ENCODE results near the gene CCL17. TPM values are rescaled to one million over a fixed set of nuclear protein-coding genes. Genes with fewer than 3 reads are reported as not detected.
"Not testable (repeated sequence)": the region's sequence is repeated elsewhere in the genome, so short reads cannot be mapped to it uniquely, and the experiment has no call there.

The CCL17 gene
- total RNA-seq, 2 donors from 2014 or later = not detected

DNA sequence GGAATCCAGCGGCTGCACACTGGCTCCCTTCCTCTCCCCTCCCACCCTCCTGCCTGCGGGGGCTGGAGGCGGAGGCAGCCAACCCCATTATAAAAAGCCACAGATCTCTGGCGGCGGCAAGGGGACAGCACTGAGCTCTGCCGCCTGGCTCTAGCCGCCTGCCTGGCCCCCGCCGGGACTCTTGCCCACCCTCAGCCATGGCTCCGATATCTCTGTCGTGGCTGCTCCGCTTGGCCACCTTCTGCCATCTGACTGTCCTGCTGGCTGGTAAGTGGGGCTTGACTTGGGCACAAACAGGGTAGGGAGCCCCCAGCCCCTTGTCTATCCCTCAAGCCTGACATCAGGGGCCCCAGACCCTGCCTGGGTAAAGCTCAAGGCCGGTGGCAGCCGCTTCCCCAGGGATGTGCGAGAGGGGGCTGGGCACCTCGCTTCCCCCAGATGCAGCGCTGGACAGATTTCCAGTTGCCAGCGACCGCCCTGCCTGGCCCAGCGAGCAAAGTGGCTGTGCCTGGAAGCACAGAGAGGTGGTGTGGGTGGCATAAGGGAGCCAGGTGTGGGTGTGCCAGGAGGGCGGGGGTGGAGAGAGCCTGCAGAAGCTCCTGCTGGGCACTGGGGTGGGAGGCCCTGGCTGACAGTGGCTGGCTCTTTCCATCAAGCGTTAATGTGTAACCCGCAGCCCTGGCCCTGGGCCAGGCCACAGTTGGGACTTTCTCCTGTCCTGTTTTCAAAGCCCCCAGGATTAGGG lies 32.0 kb upstream of the CCL17 start, which contains the start of gene CX3CL1:
Gene CX3CL1 (plus strand): TSS at position 119 of the 745 bp plus-strand sequence. CDS start 79 bp downstream, at position 198.
- Mint-ChIP-seq H3K27ac (no peak within 1 kb of the TSS), H3K4me1 (peaks cover 4% of the 10 kb centered on the region), H3K36me3 (ENCODE audit: low read depth) (peaks cover 2% of the 10 kb centered on the region), H3K27me3 (peaks cover 16% of the 10 kb centered on the region), H3K4me3 (no peak within 1 kb of the TSS)
- DNase-seq (no peak), ATAC-seq (no peak)
- no peaks in the 10 kb centered on the region for H3K9me3 ChIP-seq (ENCODE audit: control insufficient read depth, low read length, poor library complexity, severe bottlenecking)

DNA sequence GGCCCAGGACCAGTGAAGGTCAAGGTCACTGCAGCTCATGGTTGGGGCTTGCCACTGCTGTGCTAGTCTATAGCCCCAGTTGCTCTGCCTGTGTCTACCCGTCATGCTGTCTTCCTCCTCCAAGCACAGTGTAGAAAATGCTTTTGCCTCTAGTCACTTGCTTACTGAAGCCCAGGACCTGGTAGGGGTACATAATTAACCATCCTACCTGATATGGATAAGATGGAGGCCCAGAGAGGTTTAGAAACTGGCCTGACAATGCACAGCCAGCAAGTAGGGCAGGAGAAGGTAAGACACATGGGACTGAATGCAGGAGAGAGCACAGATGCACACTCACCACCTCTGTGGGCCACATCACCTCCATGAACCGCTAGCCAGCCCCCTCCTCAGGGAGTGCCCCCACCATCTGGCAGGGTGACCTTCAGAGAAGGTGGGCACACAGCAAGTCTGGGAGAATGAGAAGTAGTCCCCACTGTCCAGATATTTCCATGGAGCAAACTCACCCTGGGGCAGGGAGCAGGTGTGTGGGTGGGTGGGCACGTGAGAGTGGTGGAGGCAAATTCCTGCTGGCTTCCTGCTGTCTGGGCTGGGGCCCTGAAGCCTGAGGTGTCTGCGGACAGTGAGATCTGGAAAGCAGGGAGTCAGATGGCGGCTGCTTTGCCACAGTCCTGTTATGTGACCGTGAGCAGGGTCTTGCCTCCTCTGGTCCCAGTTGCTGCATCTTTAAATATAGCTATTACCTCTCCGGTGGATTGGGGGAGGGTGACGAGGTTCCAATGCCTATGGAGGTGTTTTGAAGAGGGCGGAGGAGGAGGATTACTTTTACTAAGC lies 31.2 kb upstream of the CCL17 start:
- H3K36me3 Mint-ChIP-seq (ENCODE audit: low read depth) = peaks cover 2% of the 10 kb centered on the region
- peaks cover 9% of the 10 kb centered on the region for H3K4me1 Mint-ChIP-seq
- no peaks in the 10 kb centered on the region for H3K9me3 ChIP-seq (ENCODE audit: control insufficient read depth, low read length, poor library complexity, severe bottlenecking)
- peaks cover 16% of the 10 kb centered on the region for H3K27me3 Mint-ChIP-seq
- DNase-seq (no peak), ATAC-seq (no peak)
- H3K27ac Mint-ChIP-seq = no peak overlapping the region
- H3K4me3 Mint-ChIP-seq = no peak overlapping the region

DNA sequence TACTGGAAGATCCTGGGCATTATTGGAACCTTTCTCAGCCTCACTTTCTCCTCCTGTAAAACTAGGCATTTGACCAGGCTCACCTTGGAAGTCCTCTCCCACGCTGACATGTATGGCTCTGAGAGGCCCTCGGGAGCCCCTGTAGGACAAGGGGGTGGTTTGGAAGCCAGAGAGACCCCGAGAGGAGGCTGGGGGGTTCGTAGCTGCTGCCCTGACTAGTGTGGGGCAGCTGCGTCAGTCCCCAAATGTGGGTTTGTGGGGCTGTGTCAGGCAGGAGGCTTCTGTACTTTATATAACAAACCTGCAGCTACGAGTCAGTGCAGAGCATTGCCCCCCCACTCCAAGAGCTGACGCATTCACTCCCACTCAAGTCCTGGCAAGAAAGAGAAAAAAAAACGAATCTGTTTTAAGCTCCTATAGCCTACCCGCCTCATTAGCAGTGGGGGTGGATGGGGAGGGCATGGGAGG lies 30.5 kb upstream of the CCL17 start:
- H3K4me3 Mint-ChIP-seq = no peak overlapping the region
- no peaks in the 10 kb centered on the region for H3K36me3 Mint-ChIP-seq (ENCODE audit: low read depth)
- DNase-seq (no peak), ATAC-seq (no peak)
- H3K27me3 Mint-ChIP-seq = peaks cover 16% of the 10 kb centered on the region
- no peaks in the 10 kb centered on the region for H3K9me3 ChIP-seq (ENCODE audit: control insufficient read depth, low read length, poor library complexity, severe bottlenecking)
- peaks cover 9% of the 10 kb centered on the region for H3K4me1 Mint-ChIP-seq
- H3K27ac Mint-ChIP-seq = no peak overlapping the region

DNA sequence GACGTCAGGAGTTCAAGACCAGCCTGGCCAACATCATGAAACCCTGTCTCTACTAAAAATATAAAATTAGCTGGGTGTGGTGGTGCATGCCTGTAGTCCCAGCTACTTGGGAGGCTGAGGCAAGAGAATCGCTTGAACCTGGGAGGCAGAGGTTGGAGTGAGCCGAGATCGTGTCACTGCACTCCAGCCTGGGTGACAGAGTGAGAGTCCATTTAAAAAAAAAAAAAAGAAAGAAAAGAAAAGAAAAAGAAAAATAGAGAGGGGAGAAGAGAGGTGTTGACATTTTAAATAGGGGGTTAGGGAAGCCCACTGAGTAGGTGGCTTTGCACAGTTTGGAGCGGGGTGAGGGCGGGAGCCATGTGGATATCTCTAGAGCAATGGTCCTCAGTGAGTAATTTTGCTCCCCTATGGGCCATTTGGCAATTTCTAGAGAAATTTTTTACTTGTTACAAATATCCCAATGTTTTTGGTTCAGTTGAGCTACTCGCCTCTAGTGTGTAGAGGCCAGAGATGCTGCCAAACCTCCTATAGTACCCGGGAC lies 29.6 kb upstream of the CCL17 start:
- H3K9me3 ChIP-seq (ENCODE audit: control insufficient read depth, low read length, poor library complexity, severe bottlenecking); H3K27ac Mint-ChIP-seq; H3K4me3 Mint-ChIP-seq; ATAC-seq; DNase-seq; H3K36me3 Mint-ChIP-seq (ENCODE audit: low read depth); H3K4me1 Mint-ChIP-seq: not testable (repeated sequence)
- H3K27me3 Mint-ChIP-seq = peaks cover 11% of the 10 kb centered on the region

DNA sequence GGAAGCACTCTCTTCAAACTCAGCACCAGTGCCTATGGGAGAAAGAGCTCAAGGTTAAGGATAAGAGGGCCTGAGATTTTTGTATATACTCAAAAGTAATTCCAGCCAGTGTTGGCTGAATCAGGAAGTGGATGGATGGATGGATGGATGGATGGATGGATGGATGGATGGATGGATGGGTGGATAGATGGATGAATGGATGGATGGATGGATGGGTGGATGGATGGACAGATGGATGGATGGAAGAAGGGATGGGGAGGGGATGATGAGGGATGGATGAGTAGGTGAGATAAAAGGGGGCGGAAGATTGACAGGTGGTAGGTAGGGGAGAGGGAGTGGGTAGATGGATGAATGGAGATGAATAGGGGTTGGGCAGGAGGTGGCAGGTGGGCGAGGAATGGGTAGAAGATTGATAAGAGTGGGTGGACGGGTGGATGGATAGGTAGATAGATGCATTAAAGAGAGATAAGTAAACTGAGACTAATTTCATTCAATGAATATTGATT lies 28.2 kb upstream of the CCL17 start:
- peaks cover 11% of the 10 kb centered on the region for H3K27me3 Mint-ChIP-seq
- H3K4me1 Mint-ChIP-seq = peaks cover 9% of the 10 kb centered on the region
- DNase-seq (no peak), ATAC-seq (no peak)
- H3K9me3 ChIP-seq (ENCODE audit: control insufficient read depth, low read length, poor library complexity, severe bottlenecking) = no peaks in the 10 kb centered on the region
- H3K27ac Mint-ChIP-seq = no peak overlapping the region
- H3K4me3 Mint-ChIP-seq = no peak overlapping the region
- H3K36me3 Mint-ChIP-seq (ENCODE audit: low read depth) = no peaks in the 10 kb centered on the region

DNA sequence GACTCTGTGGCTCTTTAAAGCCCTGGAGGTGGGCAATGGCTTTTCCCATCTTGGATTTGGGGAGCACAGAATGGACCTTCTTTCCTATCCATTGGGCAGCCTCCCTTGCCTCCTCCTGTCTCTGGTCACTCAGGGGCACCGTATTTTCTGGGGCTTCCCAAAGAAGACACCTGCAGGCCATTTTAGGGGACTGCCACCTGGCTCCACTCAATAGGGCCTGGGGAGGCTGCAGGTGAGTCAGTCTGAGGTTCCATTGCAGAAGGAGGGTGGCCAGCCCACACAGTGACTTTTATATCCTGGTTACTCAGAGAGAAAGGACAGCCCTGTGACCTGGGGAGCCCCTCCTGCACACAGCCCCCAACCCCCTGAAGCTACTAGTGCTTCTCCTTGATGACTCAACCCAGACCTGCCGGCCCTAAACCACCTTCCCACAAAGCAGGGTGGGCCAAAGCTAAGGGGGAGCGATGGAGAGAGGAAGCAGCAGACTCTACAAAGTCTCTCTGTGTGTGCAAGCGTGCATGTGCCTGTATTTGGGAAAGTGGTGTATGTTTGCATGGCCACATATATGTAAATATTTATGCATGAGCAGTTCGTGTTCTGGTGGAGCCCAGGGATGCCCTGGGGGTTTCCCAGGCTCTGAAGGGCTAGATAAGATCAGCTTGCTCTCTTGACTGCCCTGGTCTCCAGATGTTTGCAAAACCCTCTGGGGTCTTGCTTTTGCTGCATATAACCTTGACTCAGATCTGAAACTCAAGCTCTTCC lies 27.3 kb upstream of the CCL17 start:
- H3K9me3 ChIP-seq (ENCODE audit: control insufficient read depth, low read length, poor library complexity, severe bottlenecking) = no peaks in the 10 kb centered on the region
- peak; percentile 36 for ATAC-seq
- H3K36me3 Mint-ChIP-seq (ENCODE audit: low read depth) = no peaks in the 10 kb centered on the region
- H3K4me1 Mint-ChIP-seq = peaks cover 9% of the 10 kb centered on the region
- no peak overlapping the region for H3K4me3 Mint-ChIP-seq
- H3K27ac Mint-ChIP-seq = peak overlapping the region; percentile 75
- H3K27me3 Mint-ChIP-seq = peaks cover 11% of the 10 kb centered on the region
- no peak for DNase-seq

DNA sequence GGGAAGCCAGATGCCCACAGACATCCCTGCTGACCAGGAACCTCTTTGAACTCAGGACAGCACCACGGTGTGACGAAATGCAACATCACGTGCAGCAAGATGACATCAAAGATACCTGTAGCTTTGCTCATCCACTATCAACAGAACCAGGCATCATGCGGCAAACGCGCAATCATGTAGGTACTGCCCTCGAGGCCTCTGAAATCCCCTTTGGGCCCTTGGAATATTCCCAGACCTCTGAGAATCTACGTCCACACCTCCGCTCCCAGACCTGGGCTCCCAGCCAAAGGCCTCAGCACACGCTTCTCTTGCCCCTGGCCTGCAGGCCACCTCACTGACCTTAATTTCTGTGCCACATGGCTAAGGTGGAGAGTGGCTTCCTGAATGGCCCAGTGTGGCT lies 25.0 kb upstream of the CCL17 start:
- ATAC-seq (no peak), DNase-seq (no peak)
- Mint-ChIP-seq H3K27ac (no peak overlapping the region), H3K36me3 (ENCODE audit: low read depth) (no peaks in the 10 kb centered on the region), H3K4me1 (peaks cover 9% of the 10 kb centered on the region), H3K4me3 (no peak overlapping the region), H3K27me3 (no peaks in the 10 kb centered on the region)
- no peaks in the 10 kb centered on the region for H3K9me3 ChIP-seq (ENCODE audit: control insufficient read depth, low read length, poor library complexity, severe bottlenecking)

DNA sequence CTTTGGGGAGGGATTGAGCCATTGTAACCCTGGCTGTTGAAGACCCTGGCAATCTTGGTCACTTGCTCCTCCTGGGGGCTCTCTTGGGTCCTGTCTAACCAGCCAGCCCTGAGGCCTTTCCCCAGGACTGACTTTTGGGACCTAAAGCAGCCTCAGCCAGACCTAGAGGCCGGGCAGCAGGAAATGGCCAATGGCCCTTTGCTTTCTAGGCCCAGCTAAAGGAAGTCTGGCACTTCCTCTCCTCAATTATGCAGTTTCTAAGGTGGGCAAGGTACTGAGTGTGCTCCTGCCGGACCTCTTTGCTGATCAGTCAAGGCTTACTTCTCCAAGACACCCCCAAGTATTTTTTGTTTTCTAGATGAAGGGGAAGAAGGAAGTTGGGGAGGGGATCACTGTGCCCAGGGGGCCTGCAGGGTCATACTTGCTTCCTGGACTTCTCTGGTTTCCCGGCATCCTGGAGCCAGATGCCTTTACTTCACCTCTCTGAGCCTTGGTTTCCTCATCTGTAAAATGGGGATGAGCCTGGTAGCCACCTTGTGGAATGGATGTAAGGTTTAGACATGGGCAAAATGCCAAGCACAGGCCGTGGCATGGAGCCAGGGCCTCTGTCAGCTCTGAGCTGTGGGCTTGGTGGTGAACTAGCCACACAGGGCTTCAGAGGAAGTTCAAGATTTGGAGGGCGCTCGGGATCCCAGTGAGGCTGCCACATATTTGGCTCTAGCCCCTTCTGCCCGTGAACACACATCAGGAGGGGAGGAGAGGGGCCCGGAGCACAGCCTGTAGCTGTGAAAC lies 23.7 kb upstream of the CCL17 start:
- H3K27ac Mint-ChIP-seq = peak overlapping the region; percentile 24
- peak in 1 of 3 donors; percentile 11 for DNase-seq
- peak; percentile 36 for ATAC-seq

DNA sequence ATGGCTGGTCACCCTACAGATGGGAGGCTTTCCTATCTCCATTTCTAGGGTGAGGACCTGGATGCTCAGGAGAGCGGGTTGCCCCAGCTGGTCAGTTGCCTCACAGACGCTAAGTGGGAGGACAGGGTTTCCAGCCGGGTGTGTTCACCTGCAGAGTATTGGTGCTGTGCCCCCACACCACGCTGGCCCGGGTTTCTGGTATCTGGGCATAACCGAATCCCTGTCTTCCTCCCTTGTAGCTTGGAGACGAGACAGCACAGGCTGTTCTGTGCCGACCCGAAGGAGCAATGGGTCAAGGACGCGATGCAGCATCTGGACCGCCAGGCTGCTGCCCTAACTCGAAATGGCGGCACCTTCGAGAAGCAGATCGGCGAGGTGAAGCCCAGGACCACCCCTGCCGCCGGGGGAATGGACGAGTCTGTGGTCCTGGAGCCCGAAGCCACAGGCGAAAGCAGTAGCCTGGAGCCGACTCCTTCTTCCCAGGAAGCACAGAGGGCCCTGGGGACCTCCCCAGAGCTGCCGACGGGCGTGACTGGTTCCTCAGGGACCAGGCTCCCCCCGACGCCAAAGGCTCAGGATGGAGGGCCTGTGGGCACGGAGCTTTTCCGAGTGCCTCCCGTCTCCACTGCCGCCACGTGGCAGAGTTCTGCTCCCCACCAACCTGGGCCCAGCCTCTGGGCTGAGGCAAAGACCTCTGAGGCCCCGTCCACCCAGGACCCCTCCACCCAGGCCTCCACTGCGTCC lies 22.6 kb upstream of the CCL17 start:
- peaks cover 9% of the 10 kb centered on the region for H3K4me1 Mint-ChIP-seq
- H3K4me3 Mint-ChIP-seq = no peak overlapping the region
- no peaks in the 10 kb centered on the region for H3K36me3 Mint-ChIP-seq (ENCODE audit: low read depth)
- DNase-seq = no peak
- no peaks in the 10 kb centered on the region for H3K9me3 ChIP-seq (ENCODE audit: control insufficient read depth, low read length, poor library complexity, severe bottlenecking)
- no peak for ATAC-seq
- H3K27ac Mint-ChIP-seq = peak overlapping the region; percentile 24
- no peaks in the 10 kb centered on the region for H3K27me3 Mint-ChIP-seq

More for the DNA sequence above, 23.7 kb upstream of the CCL17 start:
- no peaks in the 10 kb centered on the region for H3K36me3 Mint-ChIP-seq (ENCODE audit: low read depth)
- peaks cover 9% of the 10 kb centered on the region for H3K4me1 Mint-ChIP-seq
- H3K27me3 Mint-ChIP-seq = no peaks in the 10 kb centered on the region
- H3K4me3 Mint-ChIP-seq = no peak overlapping the region
- H3K9me3 ChIP-seq (ENCODE audit: control insufficient read depth, low read length, poor library complexity, severe bottlenecking) = no peaks in the 10 kb centered on the region

DNA sequence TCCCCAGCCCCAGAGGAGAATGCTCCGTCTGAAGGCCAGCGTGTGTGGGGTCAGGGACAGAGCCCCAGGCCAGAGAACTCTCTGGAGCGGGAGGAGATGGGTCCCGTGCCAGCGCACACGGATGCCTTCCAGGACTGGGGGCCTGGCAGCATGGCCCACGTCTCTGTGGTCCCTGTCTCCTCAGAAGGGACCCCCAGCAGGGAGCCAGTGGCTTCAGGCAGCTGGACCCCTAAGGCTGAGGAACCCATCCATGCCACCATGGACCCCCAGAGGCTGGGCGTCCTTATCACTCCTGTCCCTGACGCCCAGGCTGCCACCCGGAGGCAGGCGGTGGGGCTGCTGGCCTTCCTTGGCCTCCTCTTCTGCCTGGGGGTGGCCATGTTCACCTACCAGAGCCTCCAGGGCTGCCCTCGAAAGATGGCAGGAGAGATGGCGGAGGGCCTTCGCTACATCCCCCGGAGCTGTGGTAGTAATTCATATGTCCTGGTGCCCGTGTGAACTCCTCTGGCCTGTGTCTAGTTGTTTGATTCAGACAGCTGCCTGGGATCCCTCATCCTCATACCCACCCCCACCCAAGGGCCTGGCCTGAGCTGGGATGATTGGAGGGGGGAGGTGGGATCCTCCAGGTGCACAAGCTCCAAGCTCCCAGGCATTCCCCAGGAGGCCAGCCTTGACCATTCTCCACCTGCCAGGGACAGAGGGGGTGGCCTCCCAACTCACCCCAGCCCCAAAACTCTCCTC lies 21.9 kb upstream of the CCL17 start:
- no peaks in the 10 kb centered on the region for H3K9me3 ChIP-seq (ENCODE audit: control insufficient read depth, low read length, poor library complexity, severe bottlenecking)
- H3K27me3 Mint-ChIP-seq = no peaks in the 10 kb centered on the region
- no peak for DNase-seq
- H3K4me3 Mint-ChIP-seq = no peak overlapping the region
- no peak overlapping the region for H3K27ac Mint-ChIP-seq
- ATAC-seq = no peak
- H3K36me3 Mint-ChIP-seq (ENCODE audit: low read depth) = no peaks in the 10 kb centered on the region
- H3K4me1 Mint-ChIP-seq = peaks cover 5% of the 10 kb centered on the region

All from T-helper 17 cell (primary cell).